A549 (cell line): Measurements from ENCODE around the gene TCOF1. TPM values are rescaled to one million over a fixed set of nuclear protein-coding genes. Genes with fewer than 3 reads are reported as not detected.

Source experiments
- ATAC-seq, 2 experiments: fragments of 200-7000 bp in 1 of 2; fragments of >200 bp in 1 of 2; cut with Nextera tagmentation in 1 of 2; cut with Tn5 transposase in 1 of 2; 3 replicates each; pipeline versions ENCODE4 v1.8.0 to v1.9.1; 2018 to 2020; ENCODE audit warnings: mild to moderate bottlenecking in 1 of 2, moderate library complexity in 1 of 2
- CTCF ChIA-PET: fragments of 300-600 bp; sonication (Branson Sonifier 250); formaldehyde crosslinking; extraction: SDS; loops from one replicate; lab custom pipeline; 2021; ENCODE audit warnings: antibody characterized with exemption, inconsistent platforms; lab: Yijun Ruan, JAX
- POLR2A ChIA-PET: fragments of 350-600 bp; formaldehyde crosslinking; extraction: SDS; loops from one replicate; lab custom pipeline; 2021; ENCODE audit warnings: antibody characterized with exemption, inconsistent platforms; lab: Yijun Ruan, JAX
- DNase-seq, 2 experiments: peaks; one replicate each; pipeline versions ENCODE4 v3.0.0 to v3.0.0-alpha.2; 2011 to 2016; ENCODE audit warnings: low read depth in 1 of 2, low spot score in 1 of 2
- FAIRE-seq: peaks from 2 replicates; lab custom pipeline; 2011; peaks lifted over from hg19 to GRCh38; lab: Jason Lieb, UNC
- H3K27ac ChIP-seq, 2 experiments: fragments of >200 bp; sonication (Bioruptor Twin); formaldehyde crosslinking; 3 replicates each; pipeline ENCODE4 v1.5.1; 2016 to 2017
- H3K4me1 ChIP-seq: fragments of >200 bp; sonication (Bioruptor Twin); formaldehyde crosslinking; 3 replicates; pipeline ENCODE4 v1.6.1; 2016
- H3K4me2 ChIP-seq: fragments of >200 bp; sonication (Bioruptor Twin); formaldehyde crosslinking; 3 replicates; pipeline ENCODE4 v1.6.1; 2016
- H3K4me3 ChIP-seq: fragments of >200 bp; sonication (Bioruptor Twin); formaldehyde crosslinking; 3 replicates; pipeline ENCODE4 v1.5.1; 2016
- H3K9me3 ChIP-seq: fragments of >200 bp; sonication (Bioruptor Twin); formaldehyde crosslinking; 3 replicates; pipeline ENCODE4 v1.6.1; 2016
- BHLHE40 ChIP-seq: IDR thresholded peaks from 2 replicates; pipeline ENCODE4 v1.6.1; 2012; ENCODE audit warnings: low read depth, low read length, inconsistent platforms
- CBX2 ChIP-seq: fragments of 200-600 bp; sonication (generic); IDR thresholded peaks from 2 replicates; pipeline ENCODE4 v1.6.1; 2016; ENCODE audit warnings: low read depth, mild to moderate bottlenecking, borderline replicate concordance
- CEBPB ChIP-seq, 2 experiments: fragments of >200 bp in 1 of 2; sonication (Bioruptor Twin) in 1 of 2; formaldehyde crosslinking in 1 of 2; IDR thresholded peaks; 2 replicates each; pipeline ENCODE4 v1.6.1; 2012 to 2016
- CHD2 ChIP-seq: fragments of 150-350 bp; IDR thresholded peaks from 2 replicates; pipeline ENCODE4 v1.6.1; 2014; ENCODE audit warnings: low read length; ENCODE audit not compliant: partially characterized antibody
- EHF ChIP-seq: fragments of 250-450 bp; sonication (Bioruptor Pico); IDR thresholded peaks from 2 replicates; pipeline ENCODE4 v1.5.0; 2020; ENCODE audit warnings: mild to moderate bottlenecking
- ESRRA ChIP-seq: fragments of 150-350 bp; IDR thresholded peaks from 2 replicates; pipeline ENCODE4 v1.6.1; 2014; ENCODE audit warnings: mild to moderate bottlenecking, low read length, borderline replicate concordance
- FOSB ChIP-seq: fragments of 250-450 bp; sonication (Bioruptor Pico); IDR thresholded peaks from 2 replicates; pipeline ENCODE4 v1.5.0; 2020; ENCODE audit warnings: mild to moderate bottlenecking, moderate library complexity
- FOXS1 ChIP-seq: fragments of 250-450 bp; sonication (Bioruptor Pico); IDR thresholded peaks from 2 replicates; pipeline ENCODE4 v1.5.0; 2020; ENCODE audit warnings: mild to moderate bottlenecking, moderate library complexity
- HES2 ChIP-seq: fragments of >200 bp; sonication (Bioruptor Twin); formaldehyde crosslinking; IDR thresholded peaks from 2 replicates; pipeline ENCODE4 v1.6.1; 2016
- HEYL ChIP-seq: fragments of 250-450 bp; sonication (Bioruptor Pico); IDR thresholded peaks from 2 replicates; pipeline ENCODE4 v1.8.0; 2021; ENCODE audit warnings: mild to moderate bottlenecking, moderate library complexity
- JUNB ChIP-seq: fragments of >200 bp; sonication (Bioruptor Twin); formaldehyde crosslinking; IDR thresholded peaks from 2 replicates; pipeline ENCODE4 v1.6.1; 2016
- KDM1A ChIP-seq: fragments of 200-600 bp; sonication (generic); IDR thresholded peaks from 2 replicates; pipeline ENCODE4 v1.6.1; 2016; ENCODE audit warnings: low read depth, mild to moderate bottlenecking
- MYC ChIP-seq: IDR thresholded peaks from 2 replicates; pipeline ENCODE4 v1.6.1; 2012; ENCODE audit warnings: mild to moderate bottlenecking, inconsistent platforms, low read length, improper control_type of control experiment, borderline replicate concordance
- NPAS2 ChIP-seq: fragments of 250-450 bp; sonication (Bioruptor Pico); IDR thresholded peaks from 2 replicates; pipeline ENCODE4 v1.8.0; 2022; ENCODE audit warnings: mild to moderate bottlenecking, moderate library complexity, borderline replicate concordance
- POLR2AphosphoS2 ChIP-seq: conservative IDR thresholded peaks from 2 replicates; pipeline ENCODE4 v1.6.1; 2012; ENCODE audit warnings: low read length, improper control_type of control experiment, inconsistent platforms
- RAD21 ChIP-seq, 2 experiments: fragments of >200 bp in 1 of 2; sonication (Bioruptor Twin) in 1 of 2; formaldehyde crosslinking in 1 of 2; IDR thresholded peaks in 1 of 2; conservative IDR thresholded peaks in 1 of 2; 2 replicates in 1 of 2; 3 replicates in 1 of 2; pipeline ENCODE4 v1.6.1; 2012 to 2018; ENCODE audit warnings: inconsistent platforms in 1 of 2
- RARB ChIP-seq: fragments of 250-450 bp; sonication (Bioruptor Pico); IDR thresholded peaks from 2 replicates; pipeline ENCODE4 v1.8.0; 2021; ENCODE audit warnings: mild to moderate bottlenecking, moderate library complexity
- RCOR1 ChIP-seq: fragments of 150-350 bp; IDR thresholded peaks from 2 replicates; pipeline ENCODE4 v1.6.1; 2014; ENCODE audit warnings: antibody characterized with exemption, low read length, low read depth
- REST ChIP-seq: fragments of 200-600 bp; sonication (generic); IDR thresholded peaks from 2 replicates; pipeline ENCODE4 v1.6.1; 2016; ENCODE audit warnings: antibody characterized with exemption, mild to moderate bottlenecking, moderate library complexity
- SREBF2 ChIP-seq: fragments of 450-650 bp; IDR thresholded peaks from 2 replicates; pipeline ENCODE4 v1.6.1; 2014; ENCODE audit warnings: mild to moderate bottlenecking, moderate library complexity
- ZC3H11A ChIP-seq: fragments of 450-650 bp; IDR thresholded peaks from 2 replicates; pipeline ENCODE4 v1.6.1; 2014; ENCODE audit warnings: antibody characterized with exemption, mild to moderate bottlenecking
- ZFP36 ChIP-seq: fragments of 450-650 bp; IDR thresholded peaks from 2 replicates; pipeline ENCODE4 v1.6.1; 2014; ENCODE audit warnings: borderline replicate concordance; ENCODE audit not compliant: partially characterized antibody
- ZSCAN20 ChIP-seq: fragments of 250-450 bp; sonication (Bioruptor Pico); IDR thresholded peaks from 2 replicates; pipeline ENCODE4 v1.8.0; 2022; ENCODE audit warnings: mild to moderate bottlenecking, moderate library complexity
- WGBS: methylation state at CpG from one replicate; pipeline ENCODE4 v1.1.6; 2017; ENCODE audit errors: missing lambda C conversion rate; 5-methylcytosine and 5-hydroxymethylcytosine counted together
- polyA plus RNA-seq, 4 experiments: library from polyadenylated mRNA; depleted of rRNA in 3 of 4; stranded (reverse); fragments of >200 nt; fragmentation: RNase III in 1 of 4; extraction: RNeasy Plus Mini Kit Qiagen cat#74134 plus additional on column Dnase treatment in 1 of 4; gene quantifications; 2 replicates in 3 of 4; 3 replicates in 1 of 4; pipeline ENCODE4 v1.2.3, GENCODE V29; 2011 to 2017
- TF ChIP-seq, protein P1 (sequence below): IDR thresholded peaks from 2 replicates; pipeline ENCODE4 v1.6.1; 2012
- TF ChIP-seq, protein P2 (sequence below): fragments of >200 bp; sonication (Bioruptor Twin); formaldehyde crosslinking; IDR thresholded peaks from 3 replicates; pipeline ENCODE4 v1.5.1; 2016

Gene TCOF1
- polyA plus RNA-seq, 2 of the 4 experiments (the other 2 are of a cell fraction) = 17.5 to 47.1 TPM

GRCh38 chr5:150325426-150325825, 32.1 kb upstream of the TCOF1 start:
- 0 out of 6 replicates have a peak overlapping the region, but pooled peaks of 1 of the 2 experiments have one; percentile 24 for H3K27ac ChIP-seq
- H3K4me3 ChIP-seq = no peak overlapping the region
- no peak for DNase-seq
- WGBS = 88% methylated on average over 4 of the region's 4 CpGs
- H3K9me3 ChIP-seq = no peaks in the 10 kb centered on the region
- TF ChIP-seq ZFP36 (no peak), HES2 (no peak), MYC (no peak), NPAS2 (CRISPR knock-in tag) (no peak), ESRRA (no peak), JUNB (no peak), KDM1A (no peak), ZSCAN20 (CRISPR knock-in tag) (no peak), POLR2AphosphoS2 (no peak), RAD21 (conservative IDR thresholded peaks at IDR 0.05 in 1 of 2, IDR thresholded peaks at IDR 0.05 in 1 of 2) (no peak)
- TF ChIP-seq, protein P1, sequence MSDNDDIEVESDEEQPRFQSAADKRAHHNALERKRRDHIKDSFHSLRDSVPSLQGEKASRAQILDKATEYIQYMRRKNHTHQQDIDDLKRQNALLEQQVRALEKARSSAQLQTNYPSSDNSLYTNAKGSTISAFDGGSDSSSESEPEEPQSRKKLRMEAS = no peak
- TF ChIP-seq, protein P2, sequence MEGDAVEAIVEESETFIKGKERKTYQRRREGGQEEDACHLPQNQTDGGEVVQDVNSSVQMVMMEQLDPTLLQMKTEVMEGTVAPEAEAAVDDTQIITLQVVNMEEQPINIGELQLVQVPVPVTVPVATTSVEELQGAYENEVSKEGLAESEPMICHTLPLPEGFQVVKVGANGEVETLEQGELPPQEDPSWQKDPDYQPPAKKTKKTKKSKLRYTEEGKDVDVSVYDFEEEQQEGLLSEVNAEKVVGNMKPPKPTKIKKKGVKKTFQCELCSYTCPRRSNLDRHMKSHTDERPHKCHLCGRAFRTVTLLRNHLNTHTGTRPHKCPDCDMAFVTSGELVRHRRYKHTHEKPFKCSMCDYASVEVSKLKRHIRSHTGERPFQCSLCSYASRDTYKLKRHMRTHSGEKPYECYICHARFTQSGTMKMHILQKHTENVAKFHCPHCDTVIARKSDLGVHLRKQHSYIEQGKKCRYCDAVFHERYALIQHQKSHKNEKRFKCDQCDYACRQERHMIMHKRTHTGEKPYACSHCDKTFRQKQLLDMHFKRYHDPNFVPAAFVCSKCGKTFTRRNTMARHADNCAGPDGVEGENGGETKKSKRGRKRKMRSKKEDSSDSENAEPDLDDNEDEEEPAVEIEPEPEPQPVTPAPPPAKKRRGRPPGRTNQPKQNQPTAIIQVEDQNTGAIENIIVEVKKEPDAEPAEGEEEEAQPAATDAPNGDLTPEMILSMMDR = no peak
- TF ChIP-seq, all 56 proteins: peak for 0
- FAIRE-seq = no peak
- ChIA-PET CTCF (interaction anchor here (1.2 to 2.1 kb wide), 4 partner anchors 9 to 24 kb away, joined by 5 to 10 read pairs (median 6); partner anchors contain the start of gene ARSI), POLR2A (no interaction called here)
- H3K4me2 ChIP-seq = no peak overlapping the region
- H3K4me1 ChIP-seq = peaks cover 15% of the 10 kb centered on the region
- no peak for ATAC-seq

- peaks cover 9% of the 10 kb centered on the region for H3K4me1 ChIP-seq
- ChIA-PET POLR2A (no interaction called here), CTCF (interaction anchor here (1.3 to 2.1 kb wide), 5 partner anchors 8 to 39 kb away, joined by 5 to 10 read pairs (median 6); partner anchors contain the start of gene ARSI)
- no peak for TF ChIP-seq SREBF2
- no peak for TF ChIP-seq BHLHE40
- TF ChIP-seq RARB = no peak
- TF ChIP-seq ESRRA = no peak
- no peak for TF ChIP-seq CHD2
- TF ChIP-seq HEYL (CRISPR knock-in tag) = no peak
- no peaks in the 10 kb centered on the region for H3K9me3 ChIP-seq
- no peak for ATAC-seq
- H3K4me2 ChIP-seq = no peak overlapping the region
- FAIRE-seq = no peak
- H3K4me3 ChIP-seq = no peak overlapping the region
- 63% methylated on average over 2 of the region's 2 CpGs for WGBS
- DNase-seq = no peak
- H3K27ac ChIP-seq = peak overlapping the region in 1 of 2 experiments; percentile 43; a peak in 2 of 6 replicates
These were observed 30.8 kb upstream of the TCOF1 start for GRCh38 chr5:150326707-150327106.

DNA sequence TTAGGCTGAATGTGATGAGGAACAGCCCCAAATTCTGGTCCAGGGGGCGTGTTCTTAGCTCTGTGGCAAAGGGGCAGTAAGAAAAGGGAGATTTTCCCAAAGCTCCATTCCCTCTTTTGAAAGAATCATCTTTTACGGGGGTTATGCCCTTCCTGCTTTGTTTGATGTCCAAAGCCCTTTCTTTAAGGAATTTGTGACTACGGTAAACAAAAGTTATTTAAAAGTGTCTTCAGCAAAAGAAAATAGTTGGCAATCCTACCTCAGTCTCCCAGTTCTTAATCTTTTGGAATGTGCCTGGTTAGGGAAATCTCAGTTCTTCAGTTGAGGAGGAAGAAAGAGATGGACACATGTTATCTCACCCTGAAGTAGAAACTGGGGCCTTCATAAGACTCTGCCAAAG, 30.4 kb upstream of the TCOF1 start:
- 67% methylated on average over 3 of the region's 3 CpGs for WGBS
- no peaks in the 10 kb centered on the region for H3K9me3 ChIP-seq
- peaks cover 5% of the 10 kb centered on the region for H3K4me1 ChIP-seq
- ChIA-PET CTCF (interaction anchor here (1.0 to 2.1 kb wide), 7 partner anchors 8 to 54 kb away, joined by 3 to 10 read pairs (median 5); no protein-coding TSS in a partner anchor), POLR2A (no interaction called here)
- H3K4me3 ChIP-seq = no peak overlapping the region
- TF ChIP-seq, protein P2 = no peak
- TF ChIP-seq EHF (CRISPR knock-in tag) (no peak), ESRRA (no peak), HES2 (no peak), ZC3H11A (no peak), BHLHE40 (no peak), FOXS1 (CRISPR knock-in tag) (no peak), CBX2 (no peak), CEBPB (IDR thresholded peaks at IDR 0.05) (no peak), REST (no peak), RCOR1 (no peak), ZSCAN20 (CRISPR knock-in tag) (no peak), FOSB (no peak), NPAS2 (CRISPR knock-in tag) (no peak), CHD2 (no peak)
- no peak for ATAC-seq
- FAIRE-seq = no peak
- no peak for DNase-seq
- peak overlapping the region in 1 of 2 experiments; percentile 43; a peak in 2 of 6 replicates for H3K27ac ChIP-seq
- no peak overlapping the region for H3K4me2 ChIP-seq
